ENCODE measurements around the gene SRXN1. TPM values are rescaled to one million over a fixed set of nuclear protein-coding genes. Genes with fewer than 3 reads are reported as not detected.

Gene SRXN1
- polyA plus RNA-seq, 1 experiment: 50.9 TPM

DNA sequence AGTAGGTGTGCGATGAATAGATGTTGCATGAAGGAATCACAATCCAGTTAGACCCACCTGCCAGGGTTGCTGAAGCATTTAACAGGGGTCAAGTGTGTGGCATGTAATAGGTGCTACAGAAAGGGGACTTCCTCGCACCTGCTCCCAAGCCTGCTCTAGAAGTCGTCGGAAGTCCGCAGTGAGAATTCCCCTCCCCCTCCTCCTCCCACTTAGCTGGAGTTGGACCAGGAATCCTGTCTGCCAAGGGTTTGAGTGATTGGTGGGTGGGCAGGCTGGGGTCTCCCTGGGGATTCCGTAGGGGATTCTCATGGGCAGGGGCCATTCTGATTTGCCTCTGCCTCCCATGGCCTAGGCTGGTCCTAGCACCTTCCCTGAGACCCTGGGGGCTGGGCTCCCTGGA, 12.3 kb upstream of the SRXN1 start:
- ChIA-PET POLR2A (no interaction called here), CTCF (interaction anchor here (0.5 to 6.8 kb wide), 6 partner anchors 13 to 1561 kb away, joined by 3 to 49 read pairs (median 5); partner anchors contain the start of gene SRXN1)
- peaks cover 37% of the 10 kb centered on the region for H3K27me3 ChIP-seq (ENCODE audit: control insufficient read depth, insufficient read depth, low read length)

DNA sequence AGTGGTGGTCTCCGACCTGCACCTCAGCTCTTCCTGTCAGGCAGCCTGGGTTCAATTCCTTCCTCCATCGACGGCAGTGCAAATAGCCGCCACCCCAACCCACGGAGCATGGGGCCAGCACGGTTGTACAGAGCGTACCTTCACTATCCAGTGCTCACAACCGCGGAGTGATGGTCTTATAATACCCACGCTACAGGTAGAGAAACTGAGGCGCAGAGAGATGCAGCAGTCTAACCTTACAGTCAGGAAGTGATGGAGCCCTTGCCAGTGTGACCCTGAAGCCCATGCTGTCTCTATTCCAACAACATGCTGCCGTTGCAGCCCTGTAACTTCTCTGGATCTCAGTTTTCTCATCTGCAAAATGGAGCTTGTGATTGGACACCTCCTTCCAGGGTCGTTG, 11.6 kb upstream of the SRXN1 start:
- Histone ChIP-seq H3K27me3 (ENCODE audit: control insufficient read depth, insufficient read depth, low read length) (peaks cover 37% of the 10 kb centered on the region), H3K4me3 (ENCODE audit: low read depth, low read length) (no peak overlapping the region), H3K36me3 (ENCODE audit: control insufficient read depth, insufficient read depth, low read length) (no peaks in the 10 kb centered on the region)
- TF ChIP-seq, protein P1, sequence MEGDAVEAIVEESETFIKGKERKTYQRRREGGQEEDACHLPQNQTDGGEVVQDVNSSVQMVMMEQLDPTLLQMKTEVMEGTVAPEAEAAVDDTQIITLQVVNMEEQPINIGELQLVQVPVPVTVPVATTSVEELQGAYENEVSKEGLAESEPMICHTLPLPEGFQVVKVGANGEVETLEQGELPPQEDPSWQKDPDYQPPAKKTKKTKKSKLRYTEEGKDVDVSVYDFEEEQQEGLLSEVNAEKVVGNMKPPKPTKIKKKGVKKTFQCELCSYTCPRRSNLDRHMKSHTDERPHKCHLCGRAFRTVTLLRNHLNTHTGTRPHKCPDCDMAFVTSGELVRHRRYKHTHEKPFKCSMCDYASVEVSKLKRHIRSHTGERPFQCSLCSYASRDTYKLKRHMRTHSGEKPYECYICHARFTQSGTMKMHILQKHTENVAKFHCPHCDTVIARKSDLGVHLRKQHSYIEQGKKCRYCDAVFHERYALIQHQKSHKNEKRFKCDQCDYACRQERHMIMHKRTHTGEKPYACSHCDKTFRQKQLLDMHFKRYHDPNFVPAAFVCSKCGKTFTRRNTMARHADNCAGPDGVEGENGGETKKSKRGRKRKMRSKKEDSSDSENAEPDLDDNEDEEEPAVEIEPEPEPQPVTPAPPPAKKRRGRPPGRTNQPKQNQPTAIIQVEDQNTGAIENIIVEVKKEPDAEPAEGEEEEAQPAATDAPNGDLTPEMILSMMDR (IDR thresholded peaks at IDR 0.05; ENCODE audit: insufficient read depth, low read depth, low read length): no peak
- CTCF ChIA-PET: interaction anchor here (1.2 to 6.8 kb wide), 3 partner anchors 19 to 102 kb away, joined by 3 to 49 read pairs (median 7); no protein-coding TSS in a partner anchor
- POLR2A ChIA-PET: no interaction called here
- no peak for DNase-seq (ENCODE audit: low read depth)

More for the DNA sequence above, 12.3 kb upstream of the SRXN1 start:
- no peak overlapping the region for H3K4me3 ChIP-seq (ENCODE audit: low read depth, low read length)
- TF ChIP-seq, protein P1 (IDR thresholded peaks at IDR 0.05; ENCODE audit: insufficient read depth, low read depth, low read length): no peak
- no peaks in the 10 kb centered on the region for H3K36me3 ChIP-seq (ENCODE audit: control insufficient read depth, insufficient read depth, low read length)
- DNase-seq (ENCODE audit: low read depth): no peak

DNA sequence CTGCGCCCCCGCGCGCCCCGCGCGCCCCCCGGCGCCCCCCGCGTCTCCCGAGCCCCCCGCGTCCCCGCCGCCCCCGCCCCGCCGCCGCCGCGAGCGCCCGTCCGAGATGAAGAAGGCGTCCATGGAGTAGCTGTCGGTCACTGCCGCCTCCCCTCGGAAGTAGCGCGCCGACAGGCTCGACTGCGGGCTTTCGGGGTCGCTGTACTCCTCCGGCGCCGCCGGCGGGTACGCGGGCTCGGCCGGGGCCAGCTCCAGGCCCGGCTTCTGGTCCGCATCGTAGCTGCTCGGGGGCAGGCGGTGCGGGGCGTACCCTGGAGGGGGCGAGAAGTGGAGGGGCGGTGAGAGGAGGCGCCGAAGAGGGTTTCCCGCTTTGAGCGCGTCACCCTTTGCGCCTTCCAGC, 11.2 kb upstream of the SRXN1 start:
- ChIA-PET POLR2A (no interaction called here), CTCF (interaction anchor here (1.2 to 6.8 kb wide), 3 partner anchors 19 to 102 kb away, joined by 3 to 49 read pairs (median 7); no protein-coding TSS in a partner anchor)
- H3K36me3 ChIP-seq (ENCODE audit: control insufficient read depth, insufficient read depth, low read length): no peaks in the 10 kb centered on the region
- H3K4me3 ChIP-seq (ENCODE audit: low read depth, low read length): no peak overlapping the region
- no peak for DNase-seq (ENCODE audit: low read depth)
- TF ChIP-seq, protein P1 (IDR thresholded peaks at IDR 0.05; ENCODE audit: insufficient read depth, low read depth, low read length): no peak
- H3K27me3 ChIP-seq (ENCODE audit: control insufficient read depth, insufficient read depth, low read length): peaks cover 37% of the 10 kb centered on the region

DNA sequence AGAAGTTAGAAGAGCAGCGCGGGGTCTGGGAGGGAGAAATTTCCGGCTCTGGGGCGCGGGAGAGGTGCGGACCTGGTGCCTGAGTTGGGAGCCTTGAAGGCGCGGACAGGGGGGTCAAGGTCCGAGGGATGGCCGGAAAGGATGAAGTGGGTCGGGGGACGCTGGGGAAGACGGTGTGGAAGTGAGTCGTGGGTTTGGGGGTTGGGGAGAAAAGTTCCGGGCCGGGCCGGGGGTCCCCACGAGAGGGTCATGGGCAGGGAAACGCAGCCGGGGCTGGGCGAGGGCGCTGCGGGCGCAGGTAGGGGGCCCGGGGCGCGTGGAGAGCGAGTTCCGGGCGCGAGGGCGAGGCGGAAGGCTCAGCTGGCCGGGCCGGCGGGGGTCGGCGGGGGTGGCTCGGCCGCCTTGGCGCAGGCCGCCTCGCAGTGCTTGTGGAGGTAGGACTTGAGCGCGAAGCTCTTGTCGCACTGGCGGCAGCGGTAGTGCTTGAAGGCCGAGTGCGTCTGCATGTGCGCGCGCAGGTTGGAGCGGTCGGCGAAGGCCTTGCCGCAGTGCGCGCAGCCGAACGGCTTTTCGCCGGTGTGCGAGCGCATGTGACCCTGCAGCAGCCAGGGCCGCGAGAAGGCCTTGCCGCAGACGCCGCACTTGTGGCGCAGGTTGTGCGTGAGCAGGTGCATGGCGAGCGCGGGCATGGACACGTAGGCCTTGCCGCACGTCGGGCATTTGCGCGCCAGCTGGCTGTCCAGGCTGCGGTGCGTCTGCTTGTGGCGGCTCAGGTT, 10.5 kb upstream of the SRXN1 start:
- Histone ChIP-seq H3K36me3 (ENCODE audit: control insufficient read depth, insufficient read depth, low read length) (no peaks in the 10 kb centered on the region), H3K27me3 (ENCODE audit: control insufficient read depth, insufficient read depth, low read length) (peaks cover 37% of the 10 kb centered on the region), H3K4me3 (ENCODE audit: low read depth, low read length) (no peak overlapping the region)
- TF ChIP-seq, protein P1 (IDR thresholded peaks at IDR 0.05; ENCODE audit: insufficient read depth, low read depth, low read length): no peak
- CTCF ChIA-PET: interaction anchor here (0.6 to 6.8 kb wide), 3 partner anchors 12 to 101 kb away, joined by 3 to 49 read pairs (median 7); no protein-coding TSS in a partner anchor
- POLR2A ChIA-PET: no interaction called here
- DNase-seq (ENCODE audit: low read depth): no peak

DNA sequence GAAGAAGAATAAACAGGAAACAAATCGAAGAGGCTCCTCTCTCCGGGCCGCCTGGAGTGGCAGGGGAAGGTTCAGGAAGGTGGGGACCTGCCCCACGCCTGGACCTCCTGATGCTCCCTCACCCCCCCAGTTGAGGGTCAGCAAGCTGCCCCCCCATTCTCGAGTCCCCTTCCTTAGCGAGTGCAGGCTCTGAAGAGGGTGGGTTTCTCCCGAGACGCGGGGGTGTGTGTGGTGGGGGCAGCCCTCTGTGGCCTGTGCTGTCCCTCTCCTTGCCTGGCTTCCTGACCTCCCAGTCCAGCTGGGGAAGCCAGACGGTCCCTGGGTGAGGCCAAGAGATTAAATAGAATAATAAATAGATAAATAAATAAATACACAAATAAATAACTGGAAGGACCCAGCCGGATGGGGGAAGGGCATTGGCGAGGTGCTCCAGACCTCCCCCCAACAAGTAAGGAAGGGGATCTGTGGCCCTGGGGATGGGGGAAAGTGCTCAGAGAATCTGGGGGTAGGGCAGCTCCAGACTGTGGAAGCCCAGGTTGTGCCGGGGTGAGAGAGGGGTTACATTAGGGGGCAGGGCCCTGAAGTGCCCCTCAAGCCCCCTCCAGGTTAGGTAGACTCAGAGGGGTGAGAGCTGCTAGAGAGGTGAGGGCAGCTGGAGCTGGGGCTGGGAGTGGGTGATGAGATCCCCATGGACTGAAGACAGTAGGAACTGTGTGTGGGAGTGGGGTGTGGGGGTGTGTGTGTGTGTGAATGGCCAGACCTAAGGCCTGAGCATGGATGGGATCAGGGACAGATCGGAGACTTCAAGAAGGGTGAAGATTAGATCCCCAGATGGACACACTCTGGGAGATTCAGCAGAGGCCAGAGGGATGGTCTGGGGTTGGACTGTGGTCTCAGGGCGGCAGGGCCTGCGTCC, 9.5 kb upstream of the SRXN1 start:
- Histone ChIP-seq H3K27me3 (ENCODE audit: control insufficient read depth, insufficient read depth, low read length) (peaks cover 35% of the 10 kb centered on the region), H3K36me3 (ENCODE audit: control insufficient read depth, insufficient read depth, low read length) (no peaks in the 10 kb centered on the region), H3K4me3 (ENCODE audit: low read depth, low read length) (no peak overlapping the region)
- TF ChIP-seq, protein P1 (IDR thresholded peaks at IDR 0.05; ENCODE audit: insufficient read depth, low read depth, low read length): no peak
- CTCF ChIA-PET: interaction anchor here (0.6 to 1.4 kb wide), 2 partner anchors 10 to 11 kb away, joined by 3 read pairs; partner anchors contain the start of gene SRXN1
- DNase-seq (ENCODE audit: low read depth): no peak
- POLR2A ChIA-PET: no interaction called here
